Thyroid gland (tissue), 4 donors: ENCODE data around the gene GPR45. TPM values are rescaled to one million over a fixed set of nuclear protein-coding genes. Genes with fewer than 3 reads are reported as not detected.
A peak's percentile ranks its signal among the peaks of the same experiment; 100 is the strongest.
"Not testable (repeated sequence)": the region's sequence is repeated elsewhere in the genome, so short reads cannot be mapped to it uniquely, and the experiment has no call there.

ENCODE experiments used
- DNase-seq, 2 donors: peaks; one replicate each; pipeline ENCODE4 v3.0.0-alpha.2; 2019
- H3K27ac ChIP-seq, 3 donors: fragments of 200-600 bp; sonication (generic); 1 replicate in 2 of 3; 2 replicates in 1 of 3; pipeline ENCODE4 v1.5.1; 2016 to 2019; ENCODE audit warnings: mild to moderate bottlenecking in 1 of 3, moderate library complexity in 1 of 3
- H3K27me3 ChIP-seq: fragments of 200-600 bp; sonication (generic); one replicate; pipeline ENCODE4 v1.5.1; 2019
- H3K36me3 ChIP-seq, 2 donors: fragments of 200-600 bp; sonication (generic); one replicate each; pipeline ENCODE4 v1.5.1; 2016 to 2019
- H3K4me1 ChIP-seq, 2 donors: fragments of 200-600 bp; sonication (generic); one replicate each; pipeline ENCODE4 v1.5.1; 2017 to 2019
- H3K4me3 ChIP-seq, 3 donors: fragments of 200-600 bp; sonication (generic); replicated peaks in 1 of 3; 1 replicate in 2 of 3; 2 replicates in 1 of 3; pipeline ENCODE4 v1.5.1; 2016; ENCODE audit warnings: mild to moderate bottlenecking in 1 of 3
- H3K9me3 ChIP-seq: fragments of 200-600 bp; sonication (generic); one replicate; pipeline ENCODE4 v1.5.1; 2017
- CTCF ChIP-seq, 6 experiments: fragments of 200-600 bp in 3 of 6; fragments of 450-650 bp in 3 of 6; sonication (generic) in 3 of 6; IDR thresholded peaks; one replicate each; pipeline ENCODE4 v1.5.1; 2016 to 2019; ENCODE audit warnings: antibody characterized with exemption in 6 of 6, mild to moderate bottlenecking in 2 of 6, inconsistent platforms in 1 of 6, moderate library complexity in 1 of 6
- POLR2A ChIP-seq, 2 donors: fragments of 450-650 bp; IDR thresholded peaks; one replicate each; pipeline ENCODE4 v1.6.1; 2017; ENCODE audit warnings: antibody characterized with exemption in 2 of 2, mild to moderate bottlenecking in 2 of 2, moderate library complexity in 1 of 2
- WGBS, 2 donors: methylation state at CpG; one replicate each; pipeline ENCODE4 v1.1.5; 2017; 5-methylcytosine and 5-hydroxymethylcytosine counted together
- intact Hi-C: fragments of 100-400 bp; cut with DNase I; formaldehyde crosslinking; loops from one replicate; pipeline ENCODE4 v1.15.1; 2023
- total RNA-seq, 4 donors: library from RNA; depleted of rRNA; stranded (reverse); fragments of >200 nt; gene quantifications; one replicate each; pipeline ENCODE4 v1.2.3, GENCODE V29; 2016

GPR45 gene
- total RNA-seq, 4 donors from 2014 or later: not detected

GRCh38 chr2:105248316-105249070 is 7.0 kb downstream of the GPR45 start:
- Histone ChIP-seq H3K4me3 (no peak overlapping the region), H3K36me3 (no peaks in the 10 kb centered on the region), H3K9me3 (no peaks in the 10 kb centered on the region), H3K27ac (no peak overlapping the region), H3K4me1 (peaks cover 4% of the 10 kb centered on the region in 2 donors), H3K27me3 (no peaks in the 10 kb centered on the region)
- DNase-seq: no peak
- intact Hi-C loops: no loop called here
- WGBS, 2 donors: 67 to 95% methylated on average over 4 of the region's 4 CpGs
- no peak for TF ChIP-seq POLR2A (IDR thresholded peaks at IDR 0.05)
- no peak for TF ChIP-seq CTCF (IDR thresholded peaks at IDR 0.05)

GRCh38 chr2:105249181-105249580 is 7.6 kb downstream of the GPR45 start:
- Histone ChIP-seq H3K4me3 (no peak overlapping the region), H3K27ac (no peak overlapping the region), H3K27me3 (no peaks in the 10 kb centered on the region), H3K4me1 (peaks cover 4% of the 10 kb centered on the region in 2 donors), H3K36me3 (no peaks in the 10 kb centered on the region), H3K9me3 (no peaks in the 10 kb centered on the region)
- intact Hi-C loops: no loop called here
- WGBS, 2 donors: 58 to 83% methylated on average over 5 of the region's 5 CpGs
- TF ChIP-seq CTCF (IDR thresholded peaks at IDR 0.05) (no peak), POLR2A (IDR thresholded peaks at IDR 0.05) (no peak)
- DNase-seq: no peak

GRCh38 chr2:105249891-105250290 is 8.3 kb downstream of the GPR45 start:
- Histone ChIP-seq H3K27ac (no peak overlapping the region), H3K9me3 (no peaks in the 10 kb centered on the region)
- intact Hi-C loops: no loop called here

GRCh38 chr2:105251016-105251648 is 9.6 kb downstream of the GPR45 start:
- not testable (repeated sequence) for H3K4me3 ChIP-seq

More at GRCh38 chr2:105249891-105250290, 8.3 kb downstream of the GPR45 start:
- WGBS, 2 donors: 82 to 84% methylated on average over 4 of the region's 4 CpGs
- Histone ChIP-seq H3K27me3 (no peaks in the 10 kb centered on the region), H3K4me3 (no peak overlapping the region), H3K36me3 (no peaks in the 10 kb centered on the region), H3K4me1 (peaks cover 4% of the 10 kb centered on the region in 2 donors)
- DNase-seq: peak; percentile 43 to 44
- no peak for TF ChIP-seq CTCF (IDR thresholded peaks at IDR 0.05)
- TF ChIP-seq POLR2A (IDR thresholded peaks at IDR 0.05): no peak

GRCh38 chr2:105252271-105252670 is 10.7 kb downstream of the GPR45 start:
- H3K27ac ChIP-seq: peak overlapping the region in 2 of 3 donors; percentile 14 to 41
- H3K9me3 ChIP-seq: no peaks in the 10 kb centered on the region
- H3K4me1 ChIP-seq: peaks cover 4% of the 10 kb centered on the region in 2 donors
- TF ChIP-seq CTCF (IDR thresholded peaks at IDR 0.05) (no peak), POLR2A (IDR thresholded peaks at IDR 0.05) (no peak)
- no peaks in the 10 kb centered on the region for H3K36me3 ChIP-seq
- H3K4me3 ChIP-seq: no peak overlapping the region
- 47 to 52% methylated on average over 2 of the region's 2 CpGs for WGBS, 2 donors
- DNase-seq: peak; percentile 69 to 73
- no peaks in the 10 kb centered on the region for H3K27me3 ChIP-seq
- intact Hi-C loops: no loop called here

More at GRCh38 chr2:105251016-105251648, 9.6 kb downstream of the GPR45 start:
- H3K27ac ChIP-seq, H3K36me3 ChIP-seq, DNase-seq, H3K9me3 ChIP-seq, H3K27me3 ChIP-seq, intact Hi-C loops, H3K4me1 ChIP-seq: not testable (repeated sequence)
- WGBS, 2 donors: 85 to 90% methylated on average over 8 to 25 of the region's 43 CpGs
